Endothelial cell of umbilical vein (primary cell): Measurements from ENCODE around the gene TBC1D5. TPM values are rescaled to one million over a fixed set of nuclear protein-coding genes. Genes with fewer than 3 reads are reported as not detected.

Source experiments
- BruUV-seq: library from RNA; stranded (reverse); fragments of 400-500 nt; replicated peaks from 2 replicates; lab custom pipeline; 2021; lab: Mats Ljungman, UMichigan
- CTCF ChIA-PET: fragments of 300-600, 350-600 bp; sonication (Branson Sonifier 250); formaldehyde crosslinking; loops from one replicate; lab custom pipeline; 2021; ENCODE audit warnings: antibody characterized with exemption, inconsistent platforms; lab: Charles Lee
- POLR2A ChIA-PET: fragments of 300-600, 350-600 bp; sonication (Branson Sonifier 250); formaldehyde crosslinking; loops from one replicate; lab custom pipeline; 2021; ENCODE audit warnings: antibody characterized with exemption, inconsistent platforms; lab: Charles Lee
- DNase-seq: peaks from one replicate; pipeline ENCODE4 v3.0.0-alpha.2; 2011; ENCODE audit warnings: low read depth, low spot score
- FAIRE-seq: peaks from 2 replicates; lab custom pipeline; 2011; peaks lifted over from hg19 to GRCh38; lab: Jason Lieb, UNC
- H2AFZ ChIP-seq: 2 replicates; pipeline ENCODE4 v1.6.0; 2012; ENCODE audit warnings: low read depth, low read length, control low read depth, inconsistent platforms
- H3K27ac ChIP-seq: 2 replicates; pipeline ENCODE4 v1.5.1; 2011; ENCODE audit warnings: low read depth, mild to moderate bottlenecking, control low read depth, low read length, moderate library complexity; ENCODE audit not compliant: insufficient read depth
- H3K27me3 ChIP-seq, 2 experiments: 2 replicates each; pipeline versions ENCODE4 v1.6.0 to v1.6.1; 2011; ENCODE audit warnings: low read length in 2 of 2, mixed read lengths in 1 of 2; ENCODE audit not compliant: control insufficient read depth in 2 of 2, insufficient read depth in 2 of 2
- H3K36me3 ChIP-seq, 2 experiments: 2 replicates in 1 of 2; 3 replicates in 1 of 2; pipeline ENCODE4 v1.5.1; 2011; ENCODE audit warnings: low read length in 2 of 2, mild to moderate bottlenecking in 1 of 2, moderate library complexity in 1 of 2; ENCODE audit not compliant: control insufficient read depth in 2 of 2, insufficient read depth in 2 of 2; ENCODE audit errors: extremely low read depth in 1 of 2
- H3K4me1 ChIP-seq: 3 replicates; pipeline ENCODE4 v1.5.1; 2011; ENCODE audit warnings: mild to moderate bottlenecking, low read length; ENCODE audit not compliant: control insufficient read depth, insufficient read depth; ENCODE audit errors: extremely low read depth
- H3K4me2 ChIP-seq: 2 replicates; pipeline ENCODE4 v1.6.1; 2011; ENCODE audit warnings: low read length, control low read depth, mixed read lengths; ENCODE audit not compliant: insufficient read depth
- H3K4me3 ChIP-seq, 3 experiments: fragments of 200-600 bp in 1 of 3; sonication (generic), shearing (Covaris generic) in 1 of 3; replicated peaks in 1 of 3; 2 replicates each; pipeline ENCODE4 v1.5.1; 2011 to 2016; ENCODE audit warnings: control low read depth in 3 of 3, low read length in 3 of 3, mild to moderate bottlenecking in 2 of 3, inconsistent platforms in 1 of 3, low read depth in 1 of 3, moderate library complexity in 1 of 3; ENCODE audit not compliant: insufficient read depth in 1 of 3
- H3K79me2 ChIP-seq: 2 replicates; pipeline ENCODE4 v1.6.0; 2012; ENCODE audit warnings: low read length, inconsistent platforms; ENCODE audit not compliant: control insufficient read depth, insufficient read depth
- H3K9ac ChIP-seq: replicated peaks from 2 replicates; pipeline ENCODE3; 2011; ENCODE audit warnings: low read length, control low read depth; ENCODE audit not compliant: insufficient read depth; ENCODE audit errors: extremely low read depth
- H3K9me1 ChIP-seq: replicated peaks from 3 replicates; pipeline ENCODE4 v1.6.0; 2011; ENCODE audit warnings: mild to moderate bottlenecking, low read length; ENCODE audit not compliant: control insufficient read depth, insufficient read depth; ENCODE audit errors: extremely low read depth
- H3K9me3 ChIP-seq: replicated peaks from 2 replicates; pipeline ENCODE4 v1.5.1; 2012; ENCODE audit warnings: low read length, inconsistent platforms; ENCODE audit not compliant: control insufficient read depth, insufficient read depth
- H4K20me1 ChIP-seq: replicated peaks from 2 replicates; pipeline ENCODE3; 2011; ENCODE audit warnings: mild to moderate bottlenecking, low read length; ENCODE audit not compliant: control insufficient read depth, insufficient read depth; ENCODE audit errors: extremely low read depth
- CTCF ChIP-seq, 2 donors: IDR thresholded peaks; 1 replicate in 1 of 2; 2 replicates in 1 of 2; pipeline ENCODE4 v1.5.1; 2011; ENCODE audit warnings: low read length in 2 of 2, mild to moderate bottlenecking in 2 of 2, moderate library complexity in 2 of 2, control low read depth in 1 of 2, inconsistent platforms in 1 of 2, low read depth in 1 of 2; ENCODE audit not compliant: insufficient read depth in 1 of 2; ENCODE audit errors: extremely low read depth in 1 of 2
- EZH2 ChIP-seq: IDR thresholded peaks from 2 replicates; pipeline ENCODE4 v1.6.1; 2012; ENCODE audit warnings: borderline replicate concordance, low read depth, mild to moderate bottlenecking, moderate library complexity, low read length, inconsistent platforms; ENCODE audit not compliant: severe bottlenecking
- FOS ChIP-seq: IDR thresholded peaks from 2 replicates; pipeline ENCODE4 v1.6.1; 2011; ENCODE audit warnings: mild to moderate bottlenecking, low read length, moderate library complexity, borderline replicate concordance; ENCODE audit not compliant: insufficient read depth
- GATA2 ChIP-seq: IDR thresholded peaks from 2 replicates; pipeline ENCODE4 v1.7.0; 2011; ENCODE audit warnings: low read depth, mild to moderate bottlenecking, moderate library complexity, mixed read lengths, low read length; ENCODE audit not compliant: insufficient read length, insufficient read depth
- JUN ChIP-seq: IDR thresholded peaks from 2 replicates; pipeline ENCODE4 v1.6.1; 2011; ENCODE audit warnings: borderline replicate concordance, low read depth; ENCODE audit not compliant: insufficient read length, insufficient read depth
- MAX ChIP-seq: IDR thresholded peaks from 2 replicates; pipeline ENCODE4 v1.6.1; 2011; ENCODE audit not compliant: insufficient read depth, insufficient read length
- MYC ChIP-seq: IDR thresholded peaks from one replicate; pipeline ENCODE4 v1.6.1; 2011; ENCODE audit warnings: mild to moderate bottlenecking, low read depth, low read length
- POLR2A ChIP-seq: IDR thresholded peaks from 2 replicates; pipeline ENCODE4 v1.6.1; 2012; ENCODE audit warnings: low read depth, mild to moderate bottlenecking, control low read depth, low read length
- POLR2AphosphoS5 ChIP-seq: IDR thresholded peaks from 2 replicates; pipeline ENCODE4 v1.6.1; 2012; ENCODE audit warnings: low read depth, mild to moderate bottlenecking, control low read depth, low read length, moderate library complexity; ENCODE audit not compliant: insufficient read depth
- dilution Hi-C: fragments of 300-500 bp; cut with MboI; formaldehyde crosslinking; loops from one replicate; pipeline ENCODE4 v1.15.0; 2019; ENCODE audit warnings: low sequenced_read_pairs; ENCODE audit not compliant: extremely low pct_ligation_motif_present
- intact Hi-C: fragments of 100-400 bp; cut with micrococcal nuclease; formaldehyde crosslinking; loops from one replicate; pipeline ENCODE4 v1.10.0; 2022
- polyA plus RNA-seq, 4 experiments: library from polyadenylated mRNA; depleted of rRNA in 3 of 4; stranded (reverse) in 3 of 4; unstranded in 1 of 4; fragments of >200 nt; gene quantifications; 2 replicates each; pipeline versions ENCODE4 v1.2.1 to v1.2.3, GENCODE V29; 2011 to 2012; ENCODE audit warnings: missing spikeins in 1 of 4
- total RNA-seq: library from RNA; stranded (reverse); gene quantifications from 2 replicates; pipeline ENCODE4 v1.2.3, GENCODE V29; 2021

The TBC1D5 gene
- total and polyA plus RNA-seq, 2 donors (not counting 3 experiments of a cell fraction or from before 2014, with no cell fraction given): 17.5 to 44.7 TPM

- intact Hi-C loops: no loop called here
- Histone ChIP-seq H3K4me2 (no peak overlapping the region), H3K36me3 (no peaks in the 10 kb centered on the region), H3K4me3 (no peak overlapping the region), H3K9me3 (no peaks in the 10 kb centered on the region), H3K27ac (no peak overlapping the region), H3K4me1 (no peaks in the 10 kb centered on the region), H4K20me1 (no peaks in the 10 kb centered on the region), H2AFZ (peak overlapping the region; percentile 62), H3K9me1 (no peaks in the 10 kb centered on the region), H3K79me2 (no peaks in the 10 kb centered on the region), H3K27me3 (no peaks in the 10 kb centered on the region), H3K9ac (no peak overlapping the region)
- CTCF ChIA-PET: no interaction called here
- no peak for TF ChIP-seq FOS
- no peak for TF ChIP-seq JUN
- TF ChIP-seq CTCF (IDR thresholded peaks at IDR 0.05; ENCODE audit: extremely low read depth in 1 of 2, insufficient read depth in 1 of 2, low read depth in 1 of 2, low read length in 2 of 2): no peak
- no peak for TF ChIP-seq POLR2AphosphoS5
- TF ChIP-seq POLR2A: no peak
- TF ChIP-seq MAX: no peak
- no peak for TF ChIP-seq MYC
- no peak for TF ChIP-seq GATA2
- TF ChIP-seq EZH2: no peak
- FAIRE-seq (no peak), DNase-seq (no peak)
- dilution Hi-C loops: no loop called here
- BruUV-seq: no TSS peak
- POLR2A ChIA-PET: no interaction called here
Measured at GRCh38 chr3:17771177-17772017, 29.0 kb upstream of the TBC1D5 start.
